HG02840 (cell line): ENCODE measurements around the gene PRSS21.

ENCODE experiments used
- ATAC-seq: cut with Tn5 transposase; IDR thresholded peaks from one replicate; pipeline ENCODE4 v1.9.1; 2021; ENCODE audit warnings: mild to moderate bottlenecking, moderate library complexity, moderate number of reproducible peaks; ENCODE audit not compliant: unreplicated experiment, low FRiP score

Gene PRSS21

GRCh38 chr16:2839650-2840450 lies 22.8 kb downstream of the PRSS21 start:
- ATAC-seq = no peak

GRCh38 chr16:2840914-2841313 lies 23.9 kb downstream of the PRSS21 start:
- no peak for ATAC-seq

GRCh38 chr16:2841606-2842339 lies 24.7 kb downstream of the PRSS21 start:
- ATAC-seq = no peak

GRCh38 chr16:2842340-2843000 lies 25.4 kb downstream of the PRSS21 start:
- ATAC-seq = no peak

- no peak for ATAC-seq
Measured at GRCh38 chr16:2843526-2843925, 26.5 kb downstream of the PRSS21 start.

GRCh38 chr16:2845116-2845515 lies 28.1 kb downstream of the PRSS21 start:
- no peak for ATAC-seq

GRCh38 chr16:2846511-2847310 lies 29.7 kb downstream of the PRSS21 start:
- no peak for ATAC-seq

- ATAC-seq = no peak
Measured at GRCh38 chr16:2848933-2849725, 32.1 kb downstream of the PRSS21 start.

- ATAC-seq = no peak
Measured at GRCh38 chr16:2852003-2852730, 35.1 kb downstream of the PRSS21 start.

GRCh38 chr16:2852731-2853507 lies 35.9 kb downstream of the PRSS21 start:
- ATAC-seq = no peak

GRCh38 chr16:2853531-2854073 lies 36.6 kb downstream of the PRSS21 start:
- no peak for ATAC-seq

GRCh38 chr16:2854700-2855309 lies 37.8 kb downstream of the PRSS21 start:
- no peak for ATAC-seq

- no peak for ATAC-seq
Measured at GRCh38 chr16:2855536-2855935, 38.5 kb downstream of the PRSS21 start.

GRCh38 chr16:2856061-2856670 lies 39.1 kb downstream of the PRSS21 start:
- ATAC-seq = no peak

GRCh38 chr16:2856686-2857450 lies 39.8 kb downstream of the PRSS21 start:
- ATAC-seq = no peak

- ATAC-seq = no peak
Measured at GRCh38 chr16:2857451-2858244, 40.6 kb downstream of the PRSS21 start, which contains the start of gene PRSS22. PRSS22 (minus strand) TSS chr16:2858170; CDS start chr16:2858104, 66 bp downstream.
